ENCODE measurements around the gene FAM241A.
"Not testable (repeated sequence)": the region's sequence is repeated elsewhere in the genome, so short reads cannot be mapped to it uniquely, and the experiment has no call there.

The FAM241A gene

DNA sequence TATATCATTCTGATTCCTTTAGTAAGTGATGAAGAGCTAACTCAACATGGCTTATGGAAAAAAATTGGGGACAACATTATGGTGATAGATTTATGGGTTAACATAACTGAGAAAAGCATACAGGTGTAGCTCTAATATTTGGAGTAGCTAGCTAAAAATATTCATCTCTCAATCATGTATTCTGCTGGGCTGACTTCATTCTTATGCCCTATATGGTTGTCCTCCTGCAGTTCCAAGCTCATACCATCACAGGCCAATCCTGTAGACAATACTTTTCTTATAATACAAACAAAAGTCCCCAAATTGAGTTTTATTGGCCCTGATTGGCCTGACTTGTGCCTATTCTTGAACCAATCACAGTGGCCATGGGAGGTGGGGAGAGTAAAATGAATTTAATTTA, 6.7 kb upstream of the FAM241A start:
- DNase-seq (ENCODE audit: low read depth, low spot score), result no peak

DNA sequence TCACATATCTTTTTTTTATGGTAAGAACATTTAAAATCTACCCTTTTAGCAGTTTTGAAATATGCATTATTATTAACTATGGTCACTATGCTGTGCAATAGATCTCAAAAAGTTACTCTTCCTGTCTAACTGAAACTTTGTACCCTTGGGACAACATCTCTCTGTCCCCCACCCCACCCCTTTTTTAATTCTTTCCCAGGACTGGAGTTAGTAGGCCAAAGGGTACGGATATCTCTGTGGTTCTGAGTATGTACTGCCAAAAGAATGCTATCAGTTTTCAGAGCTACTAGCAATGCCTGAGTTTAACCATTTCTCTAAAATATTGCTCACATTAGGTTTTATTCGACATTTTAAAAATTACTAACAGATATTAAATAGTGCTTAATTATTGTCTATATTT, 4.7 kb upstream of the FAM241A start:
- no peak for DNase-seq (ENCODE audit: low read depth, low spot score)

DNA sequence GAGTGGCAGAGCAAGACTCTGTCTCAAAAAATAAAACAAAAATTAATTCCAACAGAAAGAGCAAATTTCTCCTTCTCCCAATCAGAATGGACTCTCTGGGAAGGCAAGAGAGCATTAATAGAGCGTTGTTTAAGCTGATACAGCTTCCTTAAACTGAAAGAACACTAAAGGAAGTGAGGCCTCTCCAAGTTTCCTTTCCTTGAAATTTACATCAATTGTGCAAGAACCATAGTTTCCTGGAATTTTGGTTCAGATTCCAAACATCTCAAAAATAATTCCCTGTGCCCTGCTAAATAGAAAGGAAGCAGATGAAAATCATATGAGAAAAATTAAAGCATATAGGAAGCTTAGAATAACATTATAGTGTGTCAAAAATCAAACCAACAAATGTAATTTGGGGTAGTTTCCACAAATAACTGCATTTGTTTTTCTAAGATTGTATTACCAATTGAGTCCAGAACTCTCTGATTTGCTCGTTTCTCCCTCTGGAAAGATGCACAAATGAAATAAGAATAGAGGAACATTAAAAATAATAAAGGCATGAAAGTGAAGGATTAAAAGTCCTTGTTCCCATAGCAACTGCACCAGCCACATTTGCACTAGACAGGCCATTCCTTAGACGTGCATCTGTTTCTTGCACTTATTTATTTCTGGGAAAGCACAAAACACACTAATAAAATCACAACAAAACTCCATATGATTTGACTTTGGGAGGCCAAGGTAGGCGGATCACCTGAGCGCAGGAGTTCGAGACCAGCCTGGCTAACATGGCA, 3.7 kb upstream of the FAM241A start:
- no peak for DNase-seq (ENCODE audit: low read depth, low spot score)

DNA sequence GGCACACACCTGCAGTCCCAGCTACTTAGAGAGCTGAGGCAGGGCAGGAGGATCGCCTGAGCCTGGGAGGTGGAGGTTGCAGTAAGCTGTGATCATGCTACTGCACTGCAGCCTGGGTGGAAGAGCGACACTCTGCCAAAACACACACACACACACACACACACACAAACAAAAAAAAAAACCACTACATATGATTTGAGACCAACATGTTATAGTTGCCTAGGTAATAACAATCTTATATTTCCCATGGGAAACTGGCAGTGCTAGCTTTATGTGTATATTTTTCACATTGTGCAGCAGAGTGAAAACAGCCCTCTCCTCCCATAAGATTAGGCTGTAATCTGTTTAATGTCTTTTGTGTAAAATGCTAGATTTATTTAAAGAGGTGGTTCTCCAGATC, 3.1 kb upstream of the FAM241A start:
- no peak for DNase-seq (ENCODE audit: low read depth, low spot score)

DNA sequence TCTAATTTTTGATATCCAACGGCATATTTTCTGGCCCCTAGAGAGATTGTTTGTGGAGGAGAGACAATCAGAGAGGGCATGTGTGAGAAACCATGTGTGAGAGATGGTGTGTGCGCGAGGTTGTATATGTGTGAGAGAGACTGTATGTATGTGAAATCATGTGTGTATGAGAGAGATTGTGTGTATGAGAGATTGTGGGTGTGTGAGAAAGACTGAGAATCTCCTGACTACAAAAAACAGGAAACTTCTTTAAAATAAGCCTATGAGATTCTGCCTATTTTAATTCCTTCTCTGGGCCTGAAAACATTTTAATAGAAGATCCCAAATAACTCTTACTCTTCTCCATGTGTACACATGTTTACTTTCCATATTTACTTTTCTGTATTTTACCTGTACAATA, 1.5 kb upstream of the FAM241A start:
- DNase-seq (ENCODE audit: low read depth, low spot score), result no peak

DNA sequence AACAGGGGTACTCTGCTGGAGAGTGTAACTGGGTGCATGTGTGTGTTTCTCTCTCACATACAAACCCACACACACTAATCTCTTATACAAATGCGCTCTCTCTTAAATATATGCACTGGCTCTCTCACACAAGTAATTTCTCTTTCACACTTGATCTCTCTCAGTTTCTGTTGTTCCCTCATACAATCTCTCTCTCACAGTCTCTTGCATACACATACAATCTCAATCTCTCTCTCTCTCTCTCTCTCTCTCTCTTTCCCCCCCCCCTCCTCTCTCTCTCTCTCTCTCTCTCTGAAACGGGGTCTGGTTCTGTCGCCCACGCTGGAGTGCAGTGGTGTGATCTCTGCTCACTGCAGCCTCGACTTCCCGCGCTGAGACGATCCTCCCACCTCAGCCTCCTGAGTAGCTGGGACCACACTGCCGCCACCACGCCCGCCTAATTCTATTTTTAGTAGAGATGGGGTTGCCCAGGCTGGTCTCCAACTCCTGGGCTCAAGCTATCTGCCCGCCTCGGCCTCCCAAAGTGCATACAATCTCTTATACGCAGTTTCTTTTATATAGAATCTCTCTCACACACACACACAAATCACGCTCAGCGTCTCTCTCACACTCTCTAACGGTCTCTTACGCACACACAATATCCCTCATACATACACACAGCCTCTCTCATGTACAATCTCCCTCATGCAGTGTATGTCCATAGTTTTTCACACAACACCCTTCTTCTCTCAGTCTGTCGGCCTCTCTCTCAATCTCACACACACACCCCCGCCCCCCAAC, 518 bp upstream of the FAM241A start:
- DNase-seq (ENCODE audit: low read depth, low spot score), result peak; percentile 16

DNA sequence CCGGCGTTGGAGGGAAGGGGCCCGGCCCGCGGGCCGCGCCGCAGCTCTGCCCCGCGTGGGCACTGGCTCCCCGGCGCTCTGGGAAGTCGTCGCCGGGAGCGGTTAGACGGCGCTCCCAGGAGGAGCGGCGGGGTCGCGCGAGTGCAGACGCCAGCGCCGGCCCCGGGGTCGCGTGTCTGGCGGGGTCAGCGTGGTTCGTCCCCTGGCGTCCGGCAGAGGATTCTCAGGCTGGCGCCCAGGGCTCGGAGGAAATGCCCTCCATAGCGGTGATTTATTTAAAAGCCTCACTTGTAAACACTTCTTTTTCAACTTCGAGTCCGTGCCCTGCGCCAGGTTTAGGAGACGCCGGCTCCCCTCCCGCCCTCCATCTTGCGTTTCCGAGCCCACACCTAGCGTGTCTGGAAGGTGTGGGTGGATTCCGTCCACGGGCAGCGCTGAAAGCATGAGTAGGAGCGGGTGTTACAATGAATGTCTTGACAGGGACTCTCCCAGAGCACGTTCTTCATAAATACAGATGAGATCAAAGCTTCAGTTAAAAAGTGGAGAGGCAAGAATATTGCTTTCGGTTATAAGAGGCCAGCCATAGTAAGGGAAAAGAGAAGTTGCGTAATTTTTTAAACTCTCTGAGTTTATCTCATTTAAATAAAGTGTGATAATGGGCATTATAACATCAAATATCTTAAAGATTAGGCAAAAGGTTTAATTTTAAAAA, 692 bp downstream of the FAM241A start:
- no peak for DNase-seq (ENCODE audit: low read depth, low spot score)

DNA sequence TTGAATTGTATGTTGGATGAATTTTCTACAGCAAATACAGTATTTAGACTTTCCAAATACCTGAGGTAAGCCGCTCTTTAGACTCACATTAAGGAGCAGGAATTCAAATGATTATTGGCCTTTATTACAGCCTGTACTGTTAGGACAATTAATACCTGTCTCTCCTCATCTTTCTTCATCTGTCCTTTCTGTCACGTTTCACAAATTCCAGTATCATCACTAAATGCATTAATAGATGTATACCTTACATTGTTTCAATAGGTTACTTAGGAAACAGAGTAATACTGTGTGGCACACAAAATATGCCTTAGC, 1.2 kb downstream of the FAM241A start:
- DNase-seq (ENCODE audit: low read depth, low spot score), result no peak

DNA sequence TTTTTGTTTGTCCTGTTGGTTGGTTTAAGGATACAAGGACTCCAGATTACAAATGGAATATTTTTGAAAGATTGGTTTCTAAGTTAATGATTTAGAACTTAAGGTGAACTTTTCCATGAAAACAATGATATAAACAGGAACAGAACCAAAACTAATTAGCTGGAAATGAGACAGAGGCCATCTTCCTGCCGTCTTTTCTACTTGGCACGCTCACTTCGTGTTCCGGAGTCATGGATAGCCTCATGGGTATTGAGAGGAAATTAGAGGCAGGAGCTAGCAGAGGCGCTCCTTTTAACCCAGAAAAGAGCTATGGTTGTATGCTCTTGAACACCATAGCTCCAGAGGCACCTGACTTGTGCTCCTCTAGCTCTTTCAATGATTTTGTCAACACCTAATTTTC, 2.4 kb downstream of the FAM241A start:
- no peak for DNase-seq (ENCODE audit: low read depth, low spot score)

DNA sequence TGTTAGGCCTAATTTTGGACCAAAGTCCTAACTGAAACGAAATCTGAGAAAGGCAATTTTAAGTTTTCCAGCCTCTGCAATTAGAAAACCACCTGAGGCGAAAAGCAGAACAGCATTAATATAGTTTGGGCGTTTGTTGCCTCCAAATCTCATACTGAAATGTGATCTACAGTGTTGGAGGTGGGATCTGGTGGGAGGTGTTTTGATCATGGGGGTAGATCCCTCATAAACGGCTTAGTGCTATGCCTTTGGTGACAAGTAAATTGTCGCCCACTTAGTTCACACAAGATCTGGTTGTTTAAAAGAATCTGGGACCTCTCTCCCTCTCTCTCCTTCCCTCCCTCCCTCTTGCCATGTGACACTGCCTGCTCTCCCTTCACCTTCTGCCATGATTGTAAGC, 5.7 kb downstream of the FAM241A start:
- DNase-seq (ENCODE audit: low read depth, low spot score), result no peak

DNA sequence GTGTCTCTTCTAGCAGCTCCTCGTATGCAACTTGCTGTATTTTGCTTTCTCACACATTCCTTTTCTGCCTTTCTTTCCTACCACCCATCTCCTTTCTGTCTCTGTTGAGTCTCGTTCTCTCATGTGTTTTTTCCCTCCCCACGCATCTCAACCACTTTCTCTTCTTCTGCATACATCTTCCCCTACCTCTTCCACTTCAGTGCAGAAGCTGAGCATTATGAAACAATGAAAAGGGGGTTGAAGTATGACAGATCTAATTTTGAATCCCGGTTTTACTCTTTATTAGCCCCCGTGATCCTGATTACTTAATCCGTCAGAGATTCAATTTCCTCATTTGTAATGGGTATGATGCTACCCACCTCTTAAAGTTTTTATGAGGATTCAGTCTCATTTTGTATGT, 7.3 kb downstream of the FAM241A start:
- no peak for DNase-seq (ENCODE audit: low read depth, low spot score)

DNA sequence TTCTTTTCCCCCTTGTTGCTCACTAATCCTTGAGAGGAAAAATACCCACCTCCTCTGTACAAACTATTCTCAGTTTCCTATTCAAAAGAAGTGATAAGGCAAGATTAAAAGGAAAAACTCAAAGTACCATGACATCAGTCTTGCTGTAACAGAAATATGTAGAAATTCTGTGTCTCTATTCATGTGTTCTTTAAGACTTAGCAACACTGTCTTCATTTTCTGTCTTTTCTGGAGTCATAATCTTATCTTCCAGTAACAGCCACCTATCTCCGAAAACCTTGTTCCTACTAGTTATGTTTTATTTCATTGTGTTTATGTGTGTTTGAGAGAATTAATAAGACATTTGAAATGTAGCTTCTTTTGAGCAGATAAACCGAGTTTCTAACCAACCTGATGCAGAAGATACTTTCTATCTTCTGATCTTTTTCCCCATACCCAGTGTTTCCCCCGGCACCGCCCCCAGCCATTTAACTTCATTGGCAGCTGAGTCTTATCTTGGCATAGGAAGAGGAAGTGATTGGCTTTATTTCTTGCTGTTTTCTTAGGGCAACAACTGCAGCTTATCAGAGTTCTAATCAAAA, 8.0 kb downstream of the FAM241A start:
- DNase-seq (ENCODE audit: low read depth, low spot score), result no peak

DNA sequence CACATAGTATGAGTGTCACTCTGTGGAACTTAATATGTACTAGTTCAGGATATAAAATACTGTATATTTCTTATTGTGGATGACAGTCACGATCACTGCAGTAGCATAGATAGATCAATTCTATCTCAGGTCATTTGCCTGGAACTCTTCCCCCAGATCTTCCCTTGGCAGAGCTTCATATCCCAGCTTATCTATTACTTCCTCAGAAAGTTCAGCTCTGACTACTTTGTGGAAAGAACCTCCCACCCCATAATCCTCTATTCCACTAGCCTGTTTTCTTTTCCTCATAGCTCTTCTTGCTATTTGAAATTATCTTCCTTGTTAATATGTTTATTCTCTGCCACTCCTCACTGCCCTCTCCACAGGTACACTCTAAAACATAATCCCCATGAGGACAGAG, 10.9 kb downstream of the FAM241A start:
- DNase-seq (ENCODE audit: low read depth, low spot score), result no peak

DNA sequence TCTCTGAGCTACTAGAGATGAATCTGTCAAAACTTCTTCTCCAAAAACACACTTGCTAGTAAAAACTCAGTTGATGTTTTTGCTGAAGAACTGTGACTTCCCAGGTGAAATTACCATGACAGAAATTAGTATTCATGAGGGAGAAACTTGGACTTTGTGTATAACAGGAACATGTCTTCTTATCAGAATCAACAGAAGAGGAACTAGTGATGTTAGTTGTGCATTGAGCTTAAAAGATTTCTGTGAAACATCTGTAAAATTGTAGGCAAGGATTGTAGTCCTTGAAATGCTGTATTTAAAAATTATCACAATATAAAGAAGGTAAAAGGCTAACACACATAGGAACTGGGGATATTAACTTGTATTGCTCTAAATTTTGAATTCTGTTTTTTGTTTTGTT, 11.3 kb downstream of the FAM241A start:
- no peak for DNase-seq (ENCODE audit: low read depth, low spot score)

DNA sequence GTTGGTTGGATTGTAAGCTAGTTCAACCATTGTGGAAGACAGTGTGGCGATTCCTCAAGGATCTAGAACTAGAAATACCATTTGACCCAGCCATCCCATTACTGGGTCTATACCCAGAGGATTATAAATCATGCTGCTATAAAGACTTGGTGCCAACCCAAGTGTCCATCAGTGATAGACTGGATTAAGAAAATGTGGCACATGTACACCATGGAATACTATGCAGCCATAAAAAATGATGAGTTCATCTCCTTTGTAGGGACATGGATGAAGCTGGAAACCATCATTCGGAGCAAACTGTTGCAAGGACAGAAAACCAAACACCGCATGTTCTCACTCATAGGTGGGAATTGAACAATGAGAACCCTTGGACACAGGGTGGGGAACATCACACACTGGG, 18.5 kb downstream of the FAM241A start:
- not testable (repeated sequence) for DNase-seq (ENCODE audit: low read depth, low spot score)

DNA sequence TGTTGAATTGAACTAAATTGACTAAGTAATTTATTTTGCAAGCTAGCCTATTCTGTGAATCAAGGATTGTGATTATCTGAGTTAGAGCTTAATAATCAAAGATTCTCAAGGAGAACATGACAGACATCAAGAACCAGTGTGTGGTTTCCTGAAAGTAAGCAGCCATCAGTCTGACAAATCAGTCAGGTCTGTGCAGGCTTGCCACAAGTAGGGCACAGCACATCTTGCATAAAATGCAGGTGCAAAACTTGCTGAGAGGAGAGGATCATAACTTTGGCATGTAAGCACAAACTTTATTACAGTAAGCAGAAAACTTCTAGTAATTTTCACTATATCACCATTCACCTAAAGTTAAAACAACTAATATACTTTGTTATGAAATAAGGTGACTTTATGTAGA, 22.5 kb downstream of the FAM241A start:
- no peak for DNase-seq (ENCODE audit: low read depth, low spot score)

DNA sequence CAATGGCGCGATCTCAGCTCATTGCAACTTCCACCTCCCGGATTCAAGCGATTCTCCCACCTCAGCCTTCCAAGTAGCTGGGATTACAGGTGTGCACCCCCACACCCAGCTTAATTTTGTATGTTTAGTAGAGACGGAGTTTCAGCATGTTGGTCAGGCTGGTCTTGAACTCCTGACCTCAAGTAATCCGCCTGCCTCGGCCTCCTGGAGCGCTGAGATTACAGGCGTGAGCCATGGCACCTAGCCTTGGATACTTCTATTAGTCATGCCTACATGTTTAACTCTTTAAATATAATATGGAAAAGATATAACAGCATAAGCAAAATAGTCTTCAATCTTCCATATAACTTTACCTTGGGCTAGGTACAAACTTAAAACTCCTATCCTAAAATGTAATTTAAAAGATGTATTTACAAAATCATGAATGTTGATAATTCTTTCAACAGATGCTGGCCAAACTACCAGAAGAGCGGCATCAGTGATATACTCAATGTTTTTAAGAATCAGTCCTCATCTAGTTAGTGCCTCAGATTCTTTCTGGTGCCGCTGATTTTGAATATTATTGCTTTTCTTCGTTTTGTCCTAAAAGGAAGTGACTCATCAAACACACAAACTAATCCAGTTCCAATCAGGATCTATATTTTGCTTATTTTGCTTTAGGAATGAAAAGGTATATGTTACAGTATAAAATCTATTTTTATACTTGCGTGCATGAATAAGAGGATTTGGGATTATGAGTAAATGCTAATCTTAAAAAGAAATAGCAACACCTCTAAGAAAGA, 23.7 kb downstream of the FAM241A start:
- DNase-seq (ENCODE audit: low read depth, low spot score), result no peak

DNA sequence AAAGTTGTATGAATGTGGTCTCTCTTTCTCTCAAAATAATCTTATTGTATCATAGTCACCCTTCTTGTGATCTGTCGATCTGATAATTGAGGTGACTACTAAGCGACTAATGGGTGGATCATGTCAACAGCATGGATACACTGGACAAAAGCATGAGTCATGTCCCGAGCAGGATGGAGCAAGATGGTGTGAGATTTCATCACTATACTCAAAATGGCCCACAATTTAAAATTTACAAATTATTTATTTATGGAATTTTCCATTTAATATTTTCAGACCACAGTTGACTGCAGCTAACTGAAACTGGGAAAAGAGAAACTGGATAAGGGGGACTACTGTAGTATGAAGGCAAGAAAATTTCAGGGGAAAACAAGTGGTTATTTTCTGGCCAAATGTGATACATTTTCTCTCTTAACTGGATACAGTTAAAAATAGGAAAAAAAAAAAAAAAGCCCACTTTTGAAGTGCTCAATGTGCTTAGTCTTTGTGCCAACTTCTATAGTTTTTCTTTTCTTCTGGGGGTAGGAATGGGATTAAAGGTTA, 25.3 kb downstream of the FAM241A start:
- no peak for DNase-seq (ENCODE audit: low read depth, low spot score)

DNA sequence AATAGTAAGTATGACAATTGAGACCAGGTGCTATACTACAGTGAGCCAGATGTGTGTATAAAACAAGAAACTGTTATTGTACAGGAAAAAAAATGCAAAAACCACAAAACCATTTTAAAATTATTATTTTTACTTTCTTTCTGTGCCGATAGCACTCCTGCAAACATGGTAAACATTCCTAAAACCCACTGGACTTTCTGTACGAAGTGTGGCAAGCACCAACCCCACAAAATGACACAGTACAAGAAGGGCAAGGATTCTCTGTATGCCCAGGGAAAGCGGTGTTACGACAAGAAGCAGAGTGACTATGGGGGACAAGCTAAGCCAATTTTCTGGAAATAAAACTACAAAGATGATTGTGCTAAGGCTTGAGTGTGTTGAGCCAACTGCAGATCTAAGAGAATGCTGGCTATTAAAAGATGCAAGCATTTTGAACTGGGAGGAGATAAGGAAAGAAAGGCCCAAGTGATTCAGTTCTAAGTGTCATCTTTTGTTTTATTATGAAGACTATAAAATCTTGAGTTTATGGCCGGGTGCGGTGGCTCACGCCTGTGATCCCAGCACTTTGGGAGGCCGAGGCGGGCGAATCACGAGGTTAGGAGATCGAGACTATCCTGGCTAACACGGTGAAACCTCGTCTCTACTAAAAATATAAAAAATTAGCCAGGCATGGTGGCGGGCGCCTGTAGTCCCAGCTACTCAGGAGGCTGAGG, 26.0 kb downstream of the FAM241A start:
- not testable (repeated sequence) for DNase-seq (ENCODE audit: low read depth, low spot score)

DNA sequence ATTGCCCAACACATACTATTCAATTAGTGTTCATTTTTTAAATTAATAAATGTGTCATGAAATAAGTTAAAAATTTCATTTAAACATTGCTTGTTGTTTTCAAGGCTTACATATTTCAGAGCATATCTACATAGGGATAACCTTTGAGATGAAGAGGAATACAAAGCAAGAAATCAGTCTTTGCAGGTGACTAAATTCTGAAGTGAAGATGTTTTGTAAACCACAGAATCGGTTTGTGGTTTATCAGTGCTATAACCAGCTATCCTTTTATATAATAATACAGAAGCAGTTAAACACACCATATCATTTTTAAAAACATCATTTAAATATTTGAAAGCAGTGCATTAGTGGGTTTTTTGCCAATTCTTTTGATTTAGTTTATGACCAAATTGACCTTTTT, 26.9 kb downstream of the FAM241A start:
- no peak for DNase-seq (ENCODE audit: low read depth, low spot score)

Data from brain pericyte (primary cell).